HEK293 (cell line): Measurements from ENCODE around the gene LAT.

Experiments
- CTCF ChIP-seq: fragments of 450-650 bp; formaldehyde crosslinking; IDR thresholded peaks from 2 replicates; pipeline ENCODE4 v1.5.1; 2016; ENCODE audit warnings: missing biosample characterization, missing genetic modification characterization
- TCF7L2 ChIP-seq: IDR thresholded peaks from 2 replicates; pipeline ENCODE4 v1.6.1; 2011; ENCODE audit warnings: low read depth, mild to moderate bottlenecking, inconsistent platforms, low read length, moderate library complexity, borderline replicate concordance
- ZNF121 ChIP-seq: fragments of 450-650 bp; formaldehyde crosslinking; IDR thresholded peaks from 2 replicates; pipeline ENCODE4 v1.5.1; 2016; ENCODE audit warnings: missing biosample characterization, missing genetic modification characterization
- ZNF223 ChIP-seq: fragments of 450-650 bp; formaldehyde crosslinking; IDR thresholded peaks from 2 replicates; pipeline ENCODE4 v1.5.1; 2016; ENCODE audit warnings: missing biosample characterization, missing genetic modification characterization

- TF ChIP-seq ZNF223 (tag by site-specific recombination), result no peak
- TF ChIP-seq CTCF, result no peak
- TF ChIP-seq TCF7L2, result no peak
- no peak for TF ChIP-seq ZNF121 (tag by site-specific recombination)
Measured at GRCh38 chr16:28990375-28991040, 5.7 kb downstream of the LAT start.
